WTC11 (cell line): ENCODE data around the gene EXOC4. TPM values are rescaled to one million over a fixed set of nuclear protein-coding genes. Genes with fewer than 3 reads are reported as not detected.

Experiments used
- ATAC-seq: fragments of 200-7000 bp; cut with Tn5 transposase; 2 replicates; pipeline ENCODE4 v1.10.0; 2021; ENCODE audit warnings: mild to moderate bottlenecking, moderate library complexity
- CTCF ChIA-PET: fragments of 300-600 bp; sonication (Branson Sonifier 250); formaldehyde crosslinking; loops from one replicate; lab custom pipeline; 2021; ENCODE audit warnings: antibody characterized with exemption; lab: Charles Lee
- POLR2A ChIA-PET: fragments of 350-600 bp; sonication (Branson Sonifier 250); formaldehyde crosslinking; loops from one replicate; lab custom pipeline; 2021; ENCODE audit warnings: antibody characterized with exemption; lab: Charles Lee
- DNase-seq: peaks from one replicate; pipeline ENCODE4 v3.0.0; 2021; ENCODE audit warnings: low spot score
- H3K27ac Mint-ChIP-seq: 2 replicates; pipeline ENCODE4 v1.8.0; 2021; ENCODE audit warnings: mixed read lengths
- H3K27me3 Mint-ChIP-seq: 2 replicates; pipeline ENCODE4 v1.8.0; 2021; ENCODE audit warnings: low read depth, mild to moderate bottlenecking, moderate library complexity, mixed read lengths
- H3K36me3 Mint-ChIP-seq: 2 replicates; pipeline ENCODE4 v1.8.0; 2021; ENCODE audit warnings: mixed read lengths
- H3K4me1 Mint-ChIP-seq: 2 replicates; pipeline ENCODE4 v1.8.0; 2022; ENCODE audit warnings: mixed read lengths
- H3K4me3 Mint-ChIP-seq: 2 replicates; pipeline ENCODE4 v1.8.0; 2021; ENCODE audit warnings: mild to moderate bottlenecking, moderate library complexity, mixed read lengths
- H3K9me3 Mint-ChIP-seq: 2 replicates; pipeline ENCODE4 v1.8.0; 2021; ENCODE audit warnings: mixed read lengths
- AR ChIP-seq: fragments of 250-450 bp; sonication (Bioruptor Pico); IDR thresholded peaks from 2 replicates; pipeline ENCODE4 v1.9.0; 2021; ENCODE audit warnings: mild to moderate bottlenecking
- CDX4 ChIP-seq: fragments of 250-450 bp; sonication (Bioruptor Pico); IDR thresholded peaks from 2 replicates; pipeline ENCODE4 v1.9.0; 2021; ENCODE audit warnings: moderate library complexity, mild to moderate bottlenecking, inconsistent platforms, borderline replicate concordance
- FOXJ3 ChIP-seq: sonication (generic); formaldehyde crosslinking; IDR thresholded peaks from 2 replicates; pipeline ENCODE4 v1.9.0; 2021; ENCODE audit warnings: missing genetic modification reagents, mild to moderate bottlenecking, borderline replicate concordance
- GRHL2 ChIP-seq: fragments of 250-450 bp; sonication (Bioruptor Pico); IDR thresholded peaks from 2 replicates; pipeline ENCODE4 v1.8.0; 2022; ENCODE audit warnings: mild to moderate bottlenecking, moderate library complexity; ENCODE audit not compliant: insufficient replicate concordance, severe bottlenecking
- JAZF1 ChIP-seq: fragments of 250-450 bp; sonication (Bioruptor Pico); IDR thresholded peaks from 2 replicates; pipeline ENCODE4 v1.9.0; 2021; ENCODE audit warnings: moderate library complexity, mild to moderate bottlenecking, inconsistent platforms
- JUN ChIP-seq: sonication (generic); formaldehyde crosslinking; IDR thresholded peaks from 2 replicates; pipeline ENCODE4 v1.8.0; 2023; ENCODE audit warnings: mild to moderate bottlenecking, missing genetic modification reagents
- NFE2L1 ChIP-seq: sonication (generic); formaldehyde crosslinking; IDR thresholded peaks from 2 replicates; pipeline ENCODE4 v1.8.1; 2023; ENCODE audit warnings: missing genetic modification reagents
- OVOL2 ChIP-seq: fragments of 250-450 bp; sonication (Bioruptor Pico); IDR thresholded peaks from 2 replicates; pipeline ENCODE4 v1.9.0; 2021; ENCODE audit warnings: mild to moderate bottlenecking, borderline replicate concordance
- SMAD4 ChIP-seq: sonication (generic); formaldehyde crosslinking; IDR thresholded peaks from 2 replicates; pipeline ENCODE4 v1.8.0; 2022; ENCODE audit warnings: mild to moderate bottlenecking, missing genetic modification reagents
- ZNF121 ChIP-seq: sonication (generic); formaldehyde crosslinking; IDR thresholded peaks from 2 replicates; pipeline ENCODE4 v1.8.0; 2023; ENCODE audit warnings: missing genetic modification reagents
- ZNF671 ChIP-seq: fragments of 250-450 bp; sonication (Bioruptor Pico); IDR thresholded peaks from 2 replicates; pipeline ENCODE4 v1.8.0; 2021; ENCODE audit warnings: mild to moderate bottlenecking
- total RNA-seq: library from RNA; stranded (reverse); gene quantifications from 3 replicates; pipeline ENCODE4 v1.2.3, GENCODE V29; 2021
- TF ChIP-seq, protein P1 (sequence below): fragments of 250-450 bp; sonication (Bioruptor Pico); IDR thresholded peaks from 2 replicates; pipeline ENCODE4 v1.9.0; 2021; ENCODE audit warnings: mild to moderate bottlenecking
- TF ChIP-seq, protein P2 (sequence below): sonication (generic); formaldehyde crosslinking; IDR thresholded peaks from 2 replicates; pipeline ENCODE4 v1.8.0; 2023; ENCODE audit warnings: mild to moderate bottlenecking, missing genetic modification reagents
- TF ChIP-seq, protein P3 (sequence below): sonication (generic); formaldehyde crosslinking; IDR thresholded peaks from 2 replicates; pipeline ENCODE4 v1.8.1; 2023; ENCODE audit warnings: mild to moderate bottlenecking, missing genetic modification reagents, moderate library complexity

EXOC4 gene
- total RNA-seq, 1 experiment from 2014 or later, result 62.0 TPM

DNA sequence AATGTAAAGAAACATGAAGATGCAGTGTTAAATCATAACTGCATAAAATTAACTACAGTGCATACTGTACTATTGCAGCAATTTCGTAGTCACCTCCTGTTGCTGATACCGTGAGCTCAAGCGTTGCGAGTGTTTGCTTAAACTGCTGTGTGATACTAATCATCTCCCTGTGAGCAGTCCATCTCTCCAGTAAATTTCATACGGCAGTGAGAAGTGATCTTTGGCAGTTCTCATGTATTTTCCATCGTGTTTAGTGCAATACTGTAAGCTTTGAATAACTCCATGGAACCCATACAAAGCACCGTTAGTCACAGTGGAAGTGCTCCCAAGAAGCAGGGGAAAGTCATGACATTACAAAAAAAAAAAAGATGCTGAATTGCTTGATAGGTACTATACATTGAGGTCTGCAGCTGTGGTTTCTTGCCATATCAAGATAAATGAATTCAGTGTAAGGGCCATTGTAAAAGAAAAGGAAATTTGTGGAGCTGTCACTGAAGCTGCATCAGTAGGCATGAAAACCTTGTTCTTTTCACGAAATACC is 360.4 kb downstream of the EXOC4 start:
- ChIA-PET POLR2A (no interaction called here), CTCF (no interaction called here)
- Mint-ChIP-seq H3K4me3 (no peak overlapping the region), H3K36me3 (no peaks in the 10 kb centered on the region), H3K27ac (no peak overlapping the region), H3K27me3 (no peaks in the 10 kb centered on the region), H3K9me3 (peaks cover 3% of the 10 kb centered on the region; the same call in 1 of the 2 replicates), H3K4me1 (0 out of 2 replicates have a peak, but pooled peaks cover 3% of the 10 kb centered on the region)
- ATAC-seq (no peak), DNase-seq (no peak)
- no peak for TF ChIP-seq ZNF121 (CRISPR knock-in tag)
- no peak for TF ChIP-seq OVOL2 (CRISPR knock-in tag)
- TF ChIP-seq, protein P1, sequence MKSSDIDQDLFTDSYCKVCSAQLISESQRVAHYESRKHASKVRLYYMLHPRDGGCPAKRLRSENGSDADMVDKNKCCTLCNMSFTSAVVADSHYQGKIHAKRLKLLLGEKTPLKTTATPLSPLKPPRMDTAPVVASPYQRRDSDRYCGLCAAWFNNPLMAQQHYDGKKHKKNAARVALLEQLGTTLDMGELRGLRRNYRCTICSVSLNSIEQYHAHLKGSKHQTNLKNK, result no peak
- TF ChIP-seq, protein P2, sequence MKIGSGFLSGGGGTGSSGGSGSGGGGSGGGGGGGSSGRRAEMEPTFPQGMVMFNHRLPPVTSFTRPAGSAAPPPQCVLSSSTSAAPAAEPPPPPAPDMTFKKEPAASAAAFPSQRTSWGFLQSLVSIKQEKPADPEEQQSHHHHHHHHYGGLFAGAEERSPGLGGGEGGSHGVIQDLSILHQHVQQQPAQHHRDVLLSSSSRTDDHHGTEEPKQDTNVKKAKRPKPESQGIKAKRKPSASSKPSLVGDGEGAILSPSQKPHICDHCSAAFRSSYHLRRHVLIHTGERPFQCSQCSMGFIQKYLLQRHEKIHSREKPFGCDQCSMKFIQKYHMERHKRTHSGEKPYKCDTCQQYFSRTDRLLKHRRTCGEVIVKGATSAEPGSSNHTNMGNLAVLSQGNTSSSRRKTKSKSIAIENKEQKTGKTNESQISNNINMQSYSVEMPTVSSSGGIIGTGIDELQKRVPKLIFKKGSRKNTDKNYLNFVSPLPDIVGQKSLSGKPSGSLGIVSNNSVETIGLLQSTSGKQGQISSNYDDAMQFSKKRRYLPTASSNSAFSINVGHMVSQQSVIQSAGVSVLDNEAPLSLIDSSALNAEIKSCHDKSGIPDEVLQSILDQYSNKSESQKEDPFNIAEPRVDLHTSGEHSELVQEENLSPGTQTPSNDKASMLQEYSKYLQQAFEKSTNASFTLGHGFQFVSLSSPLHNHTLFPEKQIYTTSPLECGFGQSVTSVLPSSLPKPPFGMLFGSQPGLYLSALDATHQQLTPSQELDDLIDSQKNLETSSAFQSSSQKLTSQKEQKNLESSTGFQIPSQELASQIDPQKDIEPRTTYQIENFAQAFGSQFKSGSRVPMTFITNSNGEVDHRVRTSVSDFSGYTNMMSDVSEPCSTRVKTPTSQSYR (CRISPR knock-in tag), result no peak
- TF ChIP-seq FOXJ3 (CRISPR knock-in tag), result no peak
- TF ChIP-seq SMAD4 (CRISPR knock-in tag), result no peak
- TF ChIP-seq, protein P3, sequence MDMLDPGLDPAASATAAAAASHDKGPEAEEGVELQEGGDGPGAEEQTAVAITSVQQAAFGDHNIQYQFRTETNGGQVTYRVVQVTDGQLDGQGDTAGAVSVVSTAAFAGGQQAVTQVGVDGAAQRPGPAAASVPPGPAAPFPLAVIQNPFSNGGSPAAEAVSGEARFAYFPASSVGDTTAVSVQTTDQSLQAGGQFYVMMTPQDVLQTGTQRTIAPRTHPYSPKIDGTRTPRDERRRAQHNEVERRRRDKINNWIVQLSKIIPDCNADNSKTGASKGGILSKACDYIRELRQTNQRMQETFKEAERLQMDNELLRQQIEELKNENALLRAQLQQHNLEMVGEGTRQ (CRISPR knock-in tag), result no peak
- TF ChIP-seq NFE2L1 (CRISPR knock-in tag), result no peak
- no peak for TF ChIP-seq AR (CRISPR knock-in tag)
- no peak for TF ChIP-seq JUN (CRISPR knock-in tag)
- TF ChIP-seq GRHL2 (CRISPR knock-in tag), result no peak
- TF ChIP-seq ZNF671 (CRISPR knock-in tag), result no peak

DNA sequence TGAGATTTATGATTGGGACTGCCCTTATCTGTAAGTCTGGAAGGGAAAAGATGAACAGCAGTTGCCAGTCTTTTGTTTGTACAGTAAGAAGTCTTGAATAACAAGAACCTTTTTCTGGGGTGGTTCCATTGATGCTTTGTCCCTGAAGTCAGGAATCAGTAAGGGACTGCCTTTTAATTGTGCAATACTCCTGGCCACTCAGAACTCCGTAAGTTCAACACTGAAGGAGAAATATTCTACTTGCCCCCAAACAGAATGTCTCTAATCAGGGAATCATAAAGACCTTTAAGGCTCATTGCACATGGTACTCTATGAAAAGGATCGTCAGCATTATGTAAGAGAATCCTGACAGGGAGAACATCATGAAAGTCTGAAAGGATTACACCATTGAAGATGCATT is 361.4 kb downstream of the EXOC4 start:
- H3K4me3 Mint-ChIP-seq, result no peak overlapping the region
- ChIA-PET CTCF (no interaction called here), POLR2A (no interaction called here)
- H3K9me3 Mint-ChIP-seq, result peaks cover 3% of the 10 kb centered on the region; the same call in 1 of the 2 replicates
- no peak for DNase-seq
- H3K27ac Mint-ChIP-seq, result no peak overlapping the region
- H3K36me3 Mint-ChIP-seq, result no peaks in the 10 kb centered on the region
- ATAC-seq, result no peak
- no peak for TF ChIP-seq FOXJ3 (CRISPR knock-in tag)
- TF ChIP-seq, protein P1, result no peak
- no peak for TF ChIP-seq JAZF1
- no peak for TF ChIP-seq CDX4 (CRISPR knock-in tag)
- TF ChIP-seq SMAD4 (CRISPR knock-in tag), result no peak
- H3K4me1 Mint-ChIP-seq, result 0 out of 2 replicates have a peak, but pooled peaks cover 3% of the 10 kb centered on the region
- H3K27me3 Mint-ChIP-seq, result no peaks in the 10 kb centered on the region
